Skeletal muscle tissue (tissue), 4 donors: ENCODE results near the gene SLC9A4. TPM values are rescaled to one million over a fixed set of nuclear protein-coding genes. Genes with fewer than 3 reads are reported as not detected.

Source experiments
- H3K27ac ChIP-seq: one replicate; pipeline ENCODE4 v1.7.0; 2013; ENCODE audit warnings: mild to moderate bottlenecking, low read depth, low read length, inconsistent platforms
- H3K27me3 ChIP-seq, 3 donors: one replicate each; pipeline ENCODE4 v1.7.0; 2013; ENCODE audit warnings: low read length in 3 of 3; ENCODE audit not compliant: control insufficient read depth in 3 of 3, insufficient read depth in 3 of 3
- H3K36me3 ChIP-seq, 3 donors: one replicate each; pipeline ENCODE4 v1.7.0; 2013; ENCODE audit warnings: low read length in 3 of 3; ENCODE audit not compliant: control insufficient read depth in 3 of 3, insufficient read depth in 3 of 3
- H3K4me1 ChIP-seq, 3 donors: one replicate each; pipeline ENCODE4 v1.7.0; 2013; ENCODE audit warnings: low read length in 3 of 3, mild to moderate bottlenecking in 3 of 3; ENCODE audit not compliant: control insufficient read depth in 3 of 3, insufficient read depth in 3 of 3
- H3K4me3 ChIP-seq, 3 donors: one replicate each; pipeline ENCODE4 v1.7.0; 2013; ENCODE audit warnings: low read length in 3 of 3
- H3K9ac ChIP-seq, 3 donors: one replicate each; pipeline ENCODE4 v1.7.0; 2013; ENCODE audit warnings: low read length in 3 of 3, mild to moderate bottlenecking in 3 of 3, moderate library complexity in 2 of 3, low read depth in 1 of 3
- H3K9me3 ChIP-seq, 3 donors: one replicate each; pipeline ENCODE4 v1.7.0; 2013; ENCODE audit warnings: low read length in 3 of 3; ENCODE audit not compliant: control insufficient read depth in 3 of 3
- total RNA-seq: library from RNA; depleted of rRNA; stranded (reverse); fragments of >200 nt; gene quantifications from one replicate; pipeline ENCODE4 v1.2.3, GENCODE V29; 2014
- donor health status: Osteomylitis.

Gene SLC9A4
- total RNA-seq, 1 donor from 2014 or later, result not detected

DNA sequence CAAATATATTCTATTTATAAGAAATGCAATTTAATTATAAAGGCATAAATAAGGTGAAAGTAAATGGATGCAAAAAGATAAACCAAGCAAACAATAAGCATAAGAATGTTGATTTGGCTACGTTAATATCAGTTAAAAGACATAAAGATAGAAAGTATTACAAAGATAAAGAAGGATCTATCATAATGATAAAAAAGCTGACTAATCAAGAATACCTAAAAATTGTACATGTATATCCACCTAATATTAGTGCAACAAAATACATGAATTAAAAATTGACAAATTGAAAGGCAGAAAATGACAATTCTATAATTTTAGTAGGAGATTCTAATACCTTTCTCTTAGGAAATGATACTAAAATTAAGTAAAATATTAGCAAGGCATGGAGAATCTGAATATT, 21.5 kb downstream of the SLC9A4 start:
- Histone ChIP-seq H3K27ac (no peak overlapping the region), H3K9ac (no peak overlapping the region), H3K4me3 (no peak overlapping the region), H3K9me3 (no peaks in the 10 kb centered on the region), H3K4me1 (no peaks in the 10 kb centered on the region), H3K36me3 (no peaks in the 10 kb centered on the region), H3K27me3 (no peaks in the 10 kb centered on the region)

DNA sequence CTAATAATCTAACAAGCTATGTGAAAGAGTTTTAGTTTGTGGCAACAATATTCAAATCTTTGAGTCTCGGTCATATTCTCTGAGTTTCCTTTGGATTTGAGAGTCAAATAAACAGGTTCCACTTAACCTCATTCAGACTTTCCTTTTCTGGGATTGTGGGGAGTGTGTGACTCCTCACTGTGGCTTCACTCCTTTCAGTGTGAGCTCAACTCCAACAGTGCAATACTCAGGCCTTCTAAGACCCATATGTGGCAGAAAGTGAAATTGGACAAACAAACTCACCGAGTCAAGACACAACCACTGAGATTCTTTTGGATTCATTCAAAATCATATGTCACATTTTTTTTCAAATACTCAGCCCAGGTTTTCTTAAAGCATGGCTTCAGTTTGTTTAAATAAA, 25.4 kb downstream of the SLC9A4 start:
- H3K36me3 ChIP-seq, result no peaks in the 10 kb centered on the region
- H3K27ac ChIP-seq, result no peak overlapping the region
- no peaks in the 10 kb centered on the region for H3K9me3 ChIP-seq
- no peaks in the 10 kb centered on the region for H3K4me1 ChIP-seq
- H3K4me3 ChIP-seq, result no peak overlapping the region
- no peak overlapping the region for H3K9ac ChIP-seq
- H3K27me3 ChIP-seq, result no peaks in the 10 kb centered on the region

DNA sequence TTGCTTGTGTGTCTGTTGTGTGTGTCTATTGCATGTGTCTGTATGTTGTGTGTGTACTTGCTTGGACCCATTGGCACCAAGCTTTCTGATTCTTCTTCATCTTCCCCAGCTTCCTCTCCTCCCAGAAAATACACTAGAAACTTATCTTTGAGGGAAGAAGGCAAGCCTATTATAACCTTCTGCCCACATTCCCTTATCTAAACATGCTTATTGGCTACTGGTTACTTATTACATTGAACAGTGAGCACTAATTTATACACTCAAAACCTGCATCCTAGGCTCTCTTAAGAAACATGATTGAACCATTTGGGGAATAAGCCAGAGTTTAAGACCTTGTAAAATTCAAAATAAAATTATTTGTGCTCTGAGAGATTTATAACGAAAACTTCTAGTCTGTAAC, 26.5 kb downstream of the SLC9A4 start:
- Histone ChIP-seq H3K27ac (no peak overlapping the region), H3K9me3 (no peaks in the 10 kb centered on the region), H3K36me3 (no peaks in the 10 kb centered on the region), H3K27me3 (no peaks in the 10 kb centered on the region), H3K4me3 (no peak overlapping the region), H3K9ac (no peak overlapping the region), H3K4me1 (no peaks in the 10 kb centered on the region)

DNA sequence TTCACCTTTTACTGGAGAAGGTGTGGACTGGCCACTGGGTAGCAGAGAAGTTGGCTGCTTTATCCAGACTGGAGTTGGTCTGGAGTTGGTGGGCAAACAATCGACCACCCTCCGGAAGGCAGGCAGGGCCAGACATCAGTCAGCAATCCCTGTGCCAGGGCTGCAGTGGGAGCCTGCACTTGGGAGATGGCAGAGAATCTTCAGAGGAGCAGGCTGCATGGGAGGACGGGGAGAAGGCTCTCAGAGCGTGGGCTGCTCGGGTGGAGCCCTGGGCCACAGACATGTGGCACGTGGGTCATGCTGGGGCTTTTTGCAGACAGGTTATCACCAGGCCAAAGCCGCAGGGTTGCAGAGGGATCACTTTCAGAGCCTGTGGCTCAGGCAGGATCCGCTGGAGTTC, 29.6 kb downstream of the SLC9A4 start:
- Histone ChIP-seq H3K27ac (no peak overlapping the region), H3K36me3 (no peaks in the 10 kb centered on the region), H3K9me3 (no peaks in the 10 kb centered on the region), H3K27me3 (no peaks in the 10 kb centered on the region), H3K9ac (no peak overlapping the region), H3K4me1 (no peaks in the 10 kb centered on the region), H3K4me3 (no peak overlapping the region)

DNA sequence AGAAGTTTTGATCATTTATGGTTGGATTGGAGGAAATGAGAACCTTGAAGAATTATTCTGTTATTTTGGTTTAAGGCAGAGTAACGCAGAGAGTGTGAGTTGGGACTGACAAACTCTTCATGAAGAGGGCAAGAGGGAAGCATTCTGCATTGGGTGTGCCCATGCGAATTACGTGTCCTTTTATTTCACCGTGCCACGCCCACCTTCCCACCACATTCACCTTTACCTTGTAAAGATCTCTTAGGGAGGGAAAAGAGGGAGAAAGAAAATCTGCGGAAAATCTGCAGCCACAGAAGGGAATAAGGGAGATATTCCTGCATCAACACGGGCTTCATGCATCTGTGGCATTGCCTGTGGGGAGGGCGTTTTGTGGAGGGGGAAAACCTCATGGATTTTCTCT, 31.8 kb downstream of the SLC9A4 start:
- Histone ChIP-seq H3K27ac (no peak overlapping the region), H3K9me3 (peaks cover 0 to 2% (median 0%) of the 10 kb centered on the region in 3 donors), H3K4me1 (no peaks in the 10 kb centered on the region), H3K9ac (no peak overlapping the region), H3K36me3 (no peaks in the 10 kb centered on the region), H3K4me3 (no peak overlapping the region), H3K27me3 (peaks cover 0 to 3% (median 0%) of the 10 kb centered on the region in 3 donors)

DNA sequence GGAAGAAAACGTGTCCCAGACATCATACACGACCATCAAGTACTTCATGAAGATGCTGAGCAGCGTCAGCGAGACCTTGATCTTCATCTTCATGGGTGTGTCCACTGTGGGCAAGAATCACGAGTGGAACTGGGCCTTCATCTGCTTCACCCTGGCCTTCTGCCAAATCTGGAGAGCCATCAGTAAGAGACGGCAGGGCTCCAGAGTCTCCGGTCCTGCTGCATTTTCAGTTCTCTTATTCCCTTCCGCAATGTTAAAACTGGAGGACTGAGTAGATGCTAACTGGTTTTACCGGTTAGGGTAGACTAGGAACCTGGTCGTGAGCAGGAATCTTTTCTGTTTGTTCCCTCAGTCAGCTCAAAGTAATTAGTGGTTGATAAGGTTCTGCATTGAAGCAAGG, 32.3 kb downstream of the SLC9A4 start:
- H3K27ac ChIP-seq, result no peak overlapping the region
- H3K27me3 ChIP-seq, result peaks cover 0 to 3% (median 0%) of the 10 kb centered on the region in 3 donors
- H3K36me3 ChIP-seq, result no peaks in the 10 kb centered on the region
- no peak overlapping the region for H3K9ac ChIP-seq
- no peaks in the 10 kb centered on the region for H3K4me1 ChIP-seq
- peaks cover 0 to 2% (median 0%) of the 10 kb centered on the region in 3 donors for H3K9me3 ChIP-seq
- H3K4me3 ChIP-seq, result no peak overlapping the region

DNA sequence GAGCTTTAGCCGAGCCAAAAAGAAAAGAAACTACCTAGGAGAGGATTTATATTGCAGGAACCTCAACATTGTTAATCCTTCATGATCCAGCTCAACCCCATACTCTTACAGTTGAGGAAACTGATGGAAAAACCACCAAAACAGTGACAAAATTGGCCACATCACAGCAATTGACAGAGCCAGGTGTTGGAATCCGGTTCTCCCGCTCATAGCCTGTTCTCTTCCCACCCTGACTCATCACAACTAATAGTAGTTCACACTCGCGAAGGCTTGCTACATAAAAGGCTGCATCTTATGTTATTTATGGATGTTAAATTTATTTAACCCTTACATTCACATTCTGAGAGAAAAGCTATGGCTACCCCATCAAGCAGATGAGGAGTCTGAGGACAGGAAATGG, 33.7 kb downstream of the SLC9A4 start:
- Histone ChIP-seq H3K27me3 (peaks cover 0 to 3% (median 0%) of the 10 kb centered on the region in 3 donors), H3K9me3 (peaks cover 0 to 2% (median 0%) of the 10 kb centered on the region in 3 donors), H3K36me3 (no peaks in the 10 kb centered on the region), H3K4me3 (no peak overlapping the region), H3K4me1 (no peaks in the 10 kb centered on the region), H3K27ac (no peak overlapping the region), H3K9ac (no peak overlapping the region)

DNA sequence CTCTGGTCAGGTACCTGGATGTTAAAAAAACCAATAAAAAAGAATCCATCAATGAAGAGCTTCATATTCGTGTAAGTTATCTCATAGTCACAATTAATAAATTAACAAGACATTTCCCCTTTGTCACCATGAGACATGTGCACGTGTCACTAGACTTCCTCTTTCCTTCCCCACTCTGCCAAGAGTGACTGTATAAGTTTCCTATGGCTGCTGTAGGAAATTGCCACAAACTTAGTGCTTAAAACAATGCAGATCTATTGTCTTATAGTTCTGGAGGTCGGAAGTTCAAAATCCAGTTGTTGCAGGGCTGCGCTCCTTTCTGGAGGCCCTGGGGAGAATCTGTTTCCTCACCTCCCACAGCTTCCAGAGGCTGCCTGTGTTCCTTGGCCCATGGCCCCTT, 35.8 kb downstream of the SLC9A4 start:
- no peak overlapping the region for H3K9ac ChIP-seq
- H3K27ac ChIP-seq, result no peak overlapping the region
- H3K4me1 ChIP-seq, result no peaks in the 10 kb centered on the region
- no peak overlapping the region for H3K4me3 ChIP-seq
- peaks cover 0 to 2% (median 0%) of the 10 kb centered on the region in 3 donors for H3K9me3 ChIP-seq
- no peaks in the 10 kb centered on the region for H3K36me3 ChIP-seq
- peaks cover 0 to 3% (median 0%) of the 10 kb centered on the region in 3 donors for H3K27me3 ChIP-seq

DNA sequence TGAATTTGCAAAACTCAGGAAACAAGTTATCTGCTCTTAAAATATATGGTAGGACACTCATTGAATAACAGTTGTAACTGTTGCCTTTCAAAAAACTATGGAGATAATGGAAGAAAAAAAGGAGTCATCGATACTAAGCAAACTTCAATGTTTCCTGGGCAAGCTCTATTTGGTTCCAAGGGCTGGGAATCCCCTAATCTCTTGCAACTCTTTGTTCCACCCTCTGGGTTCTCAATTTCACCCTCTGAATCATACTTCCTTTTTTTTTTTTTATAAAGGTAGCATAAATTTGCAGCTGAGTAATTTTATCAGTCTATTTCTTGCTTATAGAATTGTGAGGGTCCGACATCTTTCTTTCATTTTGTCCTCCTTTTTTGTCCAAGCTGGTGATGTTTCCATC, 36.7 kb downstream of the SLC9A4 start:
- H3K36me3 ChIP-seq, result no peaks in the 10 kb centered on the region
- peaks cover 0 to 3% (median 0%) of the 10 kb centered on the region in 3 donors for H3K27me3 ChIP-seq
- peaks cover 0 to 2% (median 0%) of the 10 kb centered on the region in 3 donors for H3K9me3 ChIP-seq
- H3K4me3 ChIP-seq, result no peak overlapping the region
- H3K27ac ChIP-seq, result no peak overlapping the region
- H3K4me1 ChIP-seq, result no peaks in the 10 kb centered on the region
- no peak overlapping the region for H3K9ac ChIP-seq

DNA sequence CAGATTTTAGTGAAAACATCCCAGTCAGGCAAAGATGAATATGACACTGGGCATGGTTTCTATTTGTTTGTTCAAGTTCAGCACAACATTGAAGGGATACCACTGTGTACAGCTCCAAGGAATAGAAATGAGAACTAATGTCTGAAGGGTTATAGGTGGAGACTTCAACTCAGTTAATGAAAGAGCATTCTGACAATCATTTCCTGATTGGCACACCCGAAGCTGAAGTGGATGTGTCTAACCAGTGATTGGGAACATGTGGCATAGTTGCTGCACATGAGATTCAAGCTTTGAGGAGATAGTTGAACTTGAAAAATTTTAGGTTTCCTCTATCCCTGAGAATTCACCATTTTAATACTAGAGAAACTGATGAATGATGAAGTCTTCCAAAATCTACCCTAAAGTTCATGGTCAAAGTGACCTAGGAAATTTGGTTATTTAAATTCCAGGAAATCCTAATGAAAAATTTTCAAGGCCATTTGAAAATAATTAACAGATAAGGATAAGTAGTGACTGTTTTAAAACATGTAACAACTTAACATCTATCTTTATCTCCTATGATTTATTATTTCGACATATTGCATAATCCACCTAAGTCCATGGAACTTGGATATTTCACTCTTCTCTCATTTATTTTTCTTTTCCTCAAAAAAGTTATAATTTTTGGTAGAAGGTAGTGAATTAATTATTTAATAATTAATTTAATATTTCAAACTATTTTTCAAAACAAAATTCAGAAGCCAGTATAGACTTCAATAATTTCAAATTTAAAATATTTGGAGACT, 38.0 kb downstream of the SLC9A4 start:
- Histone ChIP-seq H3K4me3 (no peak overlapping the region), H3K27me3 (peaks cover 0 to 3% (median 0%) of the 10 kb centered on the region in 3 donors), H3K36me3 (no peaks in the 10 kb centered on the region), H3K27ac (no peak overlapping the region), H3K9ac (no peak overlapping the region), H3K4me1 (no peaks in the 10 kb centered on the region), H3K9me3 (peaks cover 0 to 2% (median 0%) of the 10 kb centered on the region in 3 donors)
